DND-41 (cell line): ENCODE results near the gene DENND1A.
"Not testable (repeated sequence)": the region's sequence is repeated elsewhere in the genome, so short reads cannot be mapped to it uniquely, and the experiment has no call there.

ENCODE experiments used
- ATAC-seq: fragments of 200-7000 bp; cut with Tn5 transposase; 3 replicates; pipeline ENCODE4 v1.9.1; 2021; ENCODE audit warnings: low read depth; ENCODE audit not compliant: insufficient read depth
- DNase-seq: peaks from one replicate; pipeline ENCODE4 v3.0.0-alpha.2; 2020
- H2AFZ ChIP-seq: 2 replicates; pipeline ENCODE4 v1.6.0; 2012; ENCODE audit warnings: low read depth, low read length
- H3K27ac ChIP-seq: 2 replicates; pipeline ENCODE4 v1.5.1; 2012; ENCODE audit warnings: low read length, inconsistent platforms
- H3K27me3 ChIP-seq: fragments of 200-600 bp; sonication (generic); 2 replicates; pipeline ENCODE4 v1.6.0; 2012; ENCODE audit warnings: low read length, mild to moderate bottlenecking, inconsistent platforms; ENCODE audit not compliant: insufficient read depth, poor library complexity
- H3K36me3 ChIP-seq: 2 replicates; pipeline ENCODE4 v1.5.1; 2012; ENCODE audit warnings: low read length, inconsistent platforms; ENCODE audit not compliant: insufficient read depth
- H3K4me1 ChIP-seq: 2 replicates; pipeline ENCODE4 v1.5.1; 2012; ENCODE audit warnings: mild to moderate bottlenecking, low read length; ENCODE audit not compliant: insufficient read depth
- H3K4me2 ChIP-seq: 2 replicates; pipeline ENCODE4 v1.6.0; 2012; ENCODE audit warnings: mild to moderate bottlenecking, moderate library complexity, low read length, inconsistent platforms; ENCODE audit not compliant: insufficient read depth
- H3K4me3 ChIP-seq, 2 experiments: fragments of 200-600 bp in 1 of 2; shearing (Covaris generic) in 1 of 2; 2 replicates each; pipeline ENCODE4 v1.5.1; 2012 to 2016; ENCODE audit warnings: inconsistent platforms in 2 of 2, low read length in 2 of 2, mild to moderate bottlenecking in 2 of 2, low read depth in 1 of 2, moderate library complexity in 1 of 2
- H3K79me2 ChIP-seq: 2 replicates; pipeline ENCODE4 v1.6.0; 2012; ENCODE audit warnings: low read length, inconsistent platforms; ENCODE audit not compliant: insufficient read depth
- H3K9ac ChIP-seq: 2 replicates; pipeline ENCODE4 v1.6.0; 2012; ENCODE audit warnings: low read depth, mild to moderate bottlenecking, inconsistent platforms, low read length, moderate library complexity
- H3K9me3 ChIP-seq: 2 replicates; pipeline ENCODE4 v1.5.1; 2012; ENCODE audit warnings: low read length, moderate library complexity, mild to moderate bottlenecking, inconsistent platforms; ENCODE audit not compliant: insufficient read depth, severe bottlenecking
- H4K20me1 ChIP-seq: 2 replicates; pipeline ENCODE4 v1.6.0; 2012; ENCODE audit warnings: low read length; ENCODE audit not compliant: insufficient read depth
- CTCF ChIP-seq: IDR thresholded peaks from 2 replicates; pipeline ENCODE4 v1.5.1; 2012; ENCODE audit warnings: borderline replicate concordance, low read length, moderate library complexity, mild to moderate bottlenecking; ENCODE audit not compliant: poor library complexity, severe bottlenecking; ENCODE audit errors: extremely low read depth
- EZH2 ChIP-seq: IDR thresholded peaks from 3 replicates; pipeline ENCODE4 v1.6.1; 2012; ENCODE audit warnings: borderline replicate concordance, low read depth, mild to moderate bottlenecking, moderate library complexity, low read length, inconsistent platforms; ENCODE audit not compliant: severe bottlenecking

DENND1A gene

GRCh38 chr9:123735376-123735775, 194.6 kb downstream of the DENND1A start:
- Histone ChIP-seq H3K9me3 (no peaks in the 10 kb centered on the region), H3K79me2 (no peaks in the 10 kb centered on the region), H2AFZ (no peak overlapping the region), H3K36me3 (no peaks in the 10 kb centered on the region), H3K27me3 (no peaks in the 10 kb centered on the region), H3K4me3 (no peak overlapping the region), H4K20me1 (no peaks in the 10 kb centered on the region), H3K9ac (no peak overlapping the region), H3K27ac (no peak overlapping the region), H3K4me1 (no peaks in the 10 kb centered on the region), H3K4me2 (no peak overlapping the region)
- TF ChIP-seq CTCF (no peak), EZH2 (no peak)
- DNase-seq, result no peak
- ATAC-seq, result no peak

- H3K36me3 ChIP-seq, H3K4me1 ChIP-seq, H3K27me3 ChIP-seq, H3K4me2 ChIP-seq, H3K9ac ChIP-seq, DNase-seq, H2AFZ ChIP-seq, H3K4me3 ChIP-seq, H4K20me1 ChIP-seq, H3K9me3 ChIP-seq, H3K27ac ChIP-seq, ATAC-seq, H3K79me2 ChIP-seq: not testable (repeated sequence)
Measured at GRCh38 chr9:123728571-123728970, 201.4 kb downstream of the DENND1A start.

- no peak for ATAC-seq
- Histone ChIP-seq H3K36me3 (no peaks in the 10 kb centered on the region), H3K9me3 (peaks cover 9% of the 10 kb centered on the region), H3K4me2 (no peak overlapping the region), H3K79me2 (no peaks in the 10 kb centered on the region), H3K27me3 (no peaks in the 10 kb centered on the region), H2AFZ (no peak overlapping the region), H3K27ac (no peak overlapping the region), H3K4me1 (no peaks in the 10 kb centered on the region), H3K9ac (no peak overlapping the region), H3K4me3 (no peak overlapping the region), H4K20me1 (no peaks in the 10 kb centered on the region)
- TF ChIP-seq EZH2, result no peak
- TF ChIP-seq CTCF, result no peak
- DNase-seq, result no peak
Measured at GRCh38 chr9:123727332-123727731, 202.6 kb downstream of the DENND1A start.

GRCh38 chr9:123725389-123725788, 204.5 kb downstream of the DENND1A start:
- Histone ChIP-seq H2AFZ (no peak overlapping the region), H3K4me3 (no peak overlapping the region), H3K36me3 (no peaks in the 10 kb centered on the region), H3K9me3 (peaks cover 15% of the 10 kb centered on the region), H3K4me1 (no peaks in the 10 kb centered on the region), H3K4me2 (no peak overlapping the region), H4K20me1 (no peaks in the 10 kb centered on the region), H3K79me2 (no peaks in the 10 kb centered on the region), H3K27me3 (no peaks in the 10 kb centered on the region), H3K9ac (no peak overlapping the region), H3K27ac (no peak overlapping the region)
- no peak for DNase-seq
- TF ChIP-seq EZH2 (no peak), CTCF (no peak)
- no peak for ATAC-seq
